Skeletal muscle tissue (tissue), 4 donors: ENCODE results near the gene TESMIN. TPM values are rescaled to one million over a fixed set of nuclear protein-coding genes. Genes with fewer than 3 reads are reported as not detected.

Experiments used
- H3K27ac ChIP-seq: one replicate; pipeline ENCODE4 v1.7.0; 2013; ENCODE audit warnings: mild to moderate bottlenecking, low read depth, low read length, inconsistent platforms
- H3K27me3 ChIP-seq, 3 donors: one replicate each; pipeline ENCODE4 v1.7.0; 2013; ENCODE audit warnings: low read length in 3 of 3; ENCODE audit not compliant: control insufficient read depth in 3 of 3, insufficient read depth in 3 of 3
- H3K36me3 ChIP-seq, 3 donors: one replicate each; pipeline ENCODE4 v1.7.0; 2013; ENCODE audit warnings: low read length in 3 of 3; ENCODE audit not compliant: control insufficient read depth in 3 of 3, insufficient read depth in 3 of 3
- H3K4me1 ChIP-seq, 3 donors: one replicate each; pipeline ENCODE4 v1.7.0; 2013; ENCODE audit warnings: low read length in 3 of 3, mild to moderate bottlenecking in 3 of 3; ENCODE audit not compliant: control insufficient read depth in 3 of 3, insufficient read depth in 3 of 3
- H3K4me3 ChIP-seq, 3 donors: one replicate each; pipeline ENCODE4 v1.7.0; 2013; ENCODE audit warnings: low read length in 3 of 3
- H3K9ac ChIP-seq, 3 donors: one replicate each; pipeline ENCODE4 v1.7.0; 2013; ENCODE audit warnings: low read length in 3 of 3, mild to moderate bottlenecking in 3 of 3, moderate library complexity in 2 of 3, low read depth in 1 of 3
- H3K9me3 ChIP-seq, 3 donors: one replicate each; pipeline ENCODE4 v1.7.0; 2013; ENCODE audit warnings: low read length in 3 of 3; ENCODE audit not compliant: control insufficient read depth in 3 of 3
- total RNA-seq: library from RNA; depleted of rRNA; stranded (reverse); fragments of >200 nt; gene quantifications from one replicate; pipeline ENCODE4 v1.2.3, GENCODE V29; 2014
- donor health status: Osteomylitis.

Gene TESMIN
- total RNA-seq, 1 donor from 2014 or later: not detected

DNA sequence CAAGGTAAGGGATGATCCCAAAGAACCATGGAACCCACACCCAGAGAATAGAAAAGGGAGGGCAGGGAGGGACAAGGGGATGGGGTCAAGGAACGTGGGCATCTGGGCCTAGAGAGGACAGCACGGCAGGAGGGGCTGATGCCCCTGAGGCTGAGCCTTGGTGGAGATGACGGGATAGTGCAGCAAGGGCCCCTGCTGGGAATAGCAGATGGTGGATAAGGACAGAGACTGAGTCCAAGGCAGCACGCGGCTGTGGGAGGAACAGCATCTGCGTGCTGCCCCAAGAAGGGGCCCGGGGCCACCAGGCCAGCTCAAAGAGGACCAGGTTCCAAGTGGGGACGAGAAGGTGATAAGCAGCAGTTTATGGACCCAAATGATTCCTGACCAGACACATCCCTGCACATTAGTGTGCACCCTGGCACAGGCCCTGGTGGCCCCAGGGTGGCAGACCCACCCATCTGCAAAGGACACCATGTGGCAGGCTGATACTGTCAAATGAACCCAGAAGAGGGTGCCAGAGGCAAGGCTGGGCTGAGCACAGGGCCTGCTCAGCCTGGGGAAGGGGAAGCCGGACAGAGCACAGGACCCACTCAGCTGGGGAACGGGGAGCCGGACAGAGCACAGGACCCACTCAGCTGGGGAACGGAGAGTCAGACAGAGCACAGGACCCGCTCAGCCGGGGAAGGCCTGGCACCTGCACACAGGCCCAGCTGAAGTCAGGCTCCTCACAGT is 12.8 kb upstream of the TESMIN start:
- H3K4me1 ChIP-seq: no peaks in the 10 kb centered on the region
- no peak overlapping the region for H3K27ac ChIP-seq
- H3K9me3 ChIP-seq: no peaks in the 10 kb centered on the region
- H3K36me3 ChIP-seq: peaks cover 22 to 34% (median 33%) of the 10 kb centered on the region in 3 donors
- no peaks in the 10 kb centered on the region for H3K27me3 ChIP-seq
- H3K9ac ChIP-seq: no peak overlapping the region
- H3K4me3 ChIP-seq: no peak overlapping the region

GRCh38 chr11:68763181-68763721 is 11.9 kb upstream of the TESMIN start:
- H3K4me3 ChIP-seq: no peak overlapping the region
- no peaks in the 10 kb centered on the region for H3K27me3 ChIP-seq
- no peaks in the 10 kb centered on the region for H3K9me3 ChIP-seq
- no peak overlapping the region for H3K27ac ChIP-seq
- peaks cover 24 to 34% (median 33%) of the 10 kb centered on the region in 3 donors for H3K36me3 ChIP-seq
- no peaks in the 10 kb centered on the region for H3K4me1 ChIP-seq
- no peak overlapping the region for H3K9ac ChIP-seq

DNA sequence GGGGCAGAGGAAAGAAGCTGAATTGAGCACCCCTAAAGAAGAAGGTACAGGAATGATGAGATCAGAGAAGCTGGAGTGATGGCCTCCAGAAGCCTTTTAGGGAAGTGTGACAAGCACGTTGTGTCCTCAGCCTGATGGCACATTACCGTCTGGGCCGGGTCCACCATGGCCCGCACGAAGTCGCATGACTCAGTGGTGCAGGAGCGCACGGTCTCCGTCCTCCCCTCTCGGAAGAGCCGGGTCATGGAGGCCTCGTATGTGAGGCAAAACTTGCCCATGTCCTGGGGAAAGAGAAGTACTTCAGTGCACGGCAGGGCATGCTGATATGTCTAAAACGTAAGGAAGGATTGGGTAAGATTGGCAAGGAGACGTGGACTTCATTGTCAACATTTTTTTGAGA is 11.2 kb upstream of the TESMIN start:
- H3K9me3 ChIP-seq: no peaks in the 10 kb centered on the region
- H3K9ac ChIP-seq: no peak overlapping the region
- no peak overlapping the region for H3K27ac ChIP-seq
- peaks cover 25 to 39% (median 34%) of the 10 kb centered on the region in 3 donors for H3K36me3 ChIP-seq
- no peaks in the 10 kb centered on the region for H3K27me3 ChIP-seq
- H3K4me3 ChIP-seq: no peak overlapping the region
- no peaks in the 10 kb centered on the region for H3K4me1 ChIP-seq

GRCh38 chr11:68761801-68762200 is 10.5 kb upstream of the TESMIN start:
- Histone ChIP-seq H3K4me3 (no peak overlapping the region), H3K4me1 (no peaks in the 10 kb centered on the region), H3K9me3 (no peaks in the 10 kb centered on the region), H3K9ac (no peak overlapping the region), H3K27me3 (no peaks in the 10 kb centered on the region), H3K36me3 (peaks cover 30 to 45% (median 32%) of the 10 kb centered on the region in 3 donors), H3K27ac (no peak overlapping the region)

DNA sequence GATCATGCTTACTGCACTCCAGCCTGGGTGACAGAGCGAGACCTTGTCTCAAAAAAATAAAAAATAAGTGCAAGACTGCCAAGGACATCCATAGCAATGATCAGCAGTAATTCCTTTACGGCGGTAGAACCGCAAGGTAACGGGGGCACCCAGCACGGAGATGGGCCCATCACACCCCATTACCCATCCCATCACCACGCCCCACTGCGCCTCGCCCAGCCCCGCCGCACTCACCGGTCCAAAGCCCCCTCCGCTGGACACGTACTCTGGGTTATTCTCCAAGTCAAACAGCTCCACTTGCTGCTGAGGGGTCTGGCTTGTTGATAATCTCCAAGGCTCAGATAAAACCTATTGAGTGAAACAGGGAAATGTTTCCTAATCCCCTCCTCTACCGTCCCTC is 8.7 kb upstream of the TESMIN start:
- Histone ChIP-seq H3K27ac (no peak overlapping the region), H3K4me1 (no peaks in the 10 kb centered on the region), H3K36me3 (peaks cover 36 to 51% (median 38%) of the 10 kb centered on the region in 3 donors), H3K9me3 (no peaks in the 10 kb centered on the region), H3K9ac (no peak overlapping the region), H3K4me3 (no peak overlapping the region), H3K27me3 (no peaks in the 10 kb centered on the region)

- Histone ChIP-seq H3K9ac (no peak overlapping the region), H3K9me3 (no peaks in the 10 kb centered on the region), H3K4me1 (no peaks in the 10 kb centered on the region), H3K36me3 (peaks cover 30 to 50% (median 33%) of the 10 kb centered on the region in 3 donors), H3K27ac (no peak overlapping the region), H3K27me3 (peaks cover 0 to under 1% (median 0%) of the 10 kb centered on the region in 3 donors), H3K4me3 (no peak overlapping the region)
These were observed 6.4 kb upstream of the TESMIN start for GRCh38 chr11:68757711-68758110.

- H3K9ac ChIP-seq: no peak overlapping the region
- H3K27ac ChIP-seq: no peak overlapping the region
- peaks cover 21 to 37% (median 23%) of the 10 kb centered on the region in 3 donors for H3K36me3 ChIP-seq
- H3K27me3 ChIP-seq: peaks cover 0 to 4% (median 0%) of the 10 kb centered on the region in 3 donors
- no peaks in the 10 kb centered on the region for H3K4me1 ChIP-seq
- H3K4me3 ChIP-seq: no peak overlapping the region
- no peaks in the 10 kb centered on the region for H3K9me3 ChIP-seq
These were observed 4.9 kb upstream of the TESMIN start for GRCh38 chr11:68756171-68756766.

GRCh38 chr11:68753300-68753699 is 2.0 kb upstream of the TESMIN start:
- Histone ChIP-seq H3K27ac (no peak overlapping the region), H3K9ac (no peak overlapping the region), H3K36me3 (peaks cover 10 to 21% (median 13%) of the 10 kb centered on the region in 3 donors), H3K4me1 (peaks cover 2 to 9% (median 6%) of the 10 kb centered on the region in 3 donors), H3K27me3 (peaks cover 0 to 4% (median 4%) of the 10 kb centered on the region in 3 donors), H3K9me3 (no peaks in the 10 kb centered on the region), H3K4me3 (no peak overlapping the region)

GRCh38 chr11:68751004-68751325 is 355 bp downstream of the TESMIN start:
- H3K4me3 ChIP-seq: no peak overlapping the region
- no peak overlapping the region for H3K27ac ChIP-seq
- peaks cover 0 to 2% (median 0%) of the 10 kb centered on the region in 3 donors for H3K36me3 ChIP-seq
- H3K27me3 ChIP-seq: peaks cover 0 to 4% (median 4%) of the 10 kb centered on the region in 3 donors
- no peaks in the 10 kb centered on the region for H3K9me3 ChIP-seq
- no peak overlapping the region for H3K9ac ChIP-seq
- H3K4me1 ChIP-seq: peaks cover 2 to 9% (median 6%) of the 10 kb centered on the region in 3 donors
